H1 (cell line): ENCODE data around the gene EFR3B. TPM values are rescaled to one million over a fixed set of nuclear protein-coding genes. Genes with fewer than 3 reads are reported as not detected.

Experiments
- CTCF ChIA-PET: fragments of 300-600 bp; sonication (Branson Sonifier 250); formaldehyde crosslinking; loops from one replicate; lab custom pipeline; 2021; ENCODE audit not compliant: partially characterized antibody; lab: Charles Lee
- POLR2A ChIA-PET: fragments of 300-600 bp; sonication (Branson Sonifier 250); formaldehyde crosslinking; loops from one replicate; lab custom pipeline; 2021; ENCODE audit warnings: inconsistent platforms; ENCODE audit not compliant: partially characterized antibody; lab: Charles Lee
- DNase-seq, 2 experiments: peaks; one replicate each; pipeline versions ENCODE4 v3.0.0 to v3.0.0-alpha.2; 2010 to 2022; ENCODE audit warnings: low spot score in 2 of 2, low read depth in 1 of 2, mixed read lengths in 1 of 2
- FAIRE-seq: peaks from 2 replicates; lab custom pipeline; 2011; peaks lifted over from hg19 to GRCh38; lab: Jason Lieb, UNC
- H2AFZ ChIP-seq: 2 replicates; pipeline ENCODE4 v1.8.1; 2012; ENCODE audit warnings: low read length, inconsistent platforms
- H2AK5ac ChIP-seq: 2 replicates; pipeline ENCODE4 v1.6.1; 2013; ENCODE audit warnings: low read depth, low read length
- H2BK120ac ChIP-seq: replicated peaks from 2 replicates; pipeline ENCODE3; 2013; ENCODE audit warnings: low read depth, low read length, inconsistent platforms
- H2BK12ac ChIP-seq: 2 replicates; pipeline ENCODE4 v1.6.1; 2013; ENCODE audit warnings: low read depth, low read length
- H2BK15ac ChIP-seq: 2 replicates; pipeline ENCODE4 v1.6.1; 2013; ENCODE audit warnings: low read length
- H2BK20ac ChIP-seq: 2 replicates; pipeline ENCODE4 v1.6.1; 2013; ENCODE audit warnings: low read length
- H2BK5ac ChIP-seq: 2 replicates; pipeline ENCODE4 v1.6.1; 2013; ENCODE audit warnings: low read depth, low read length
- H3K14ac ChIP-seq: 2 replicates; pipeline ENCODE4 v1.6.1; 2013; ENCODE audit warnings: inconsistent platforms; ENCODE audit not compliant: insufficient read length
- H3K18ac ChIP-seq: 2 replicates; pipeline ENCODE4 v1.6.1; 2013; ENCODE audit warnings: low read length; ENCODE audit errors: extremely low read depth
- H3K23ac ChIP-seq: 2 replicates; pipeline ENCODE4 v1.6.1; 2013; ENCODE audit warnings: inconsistent platforms; ENCODE audit not compliant: insufficient read length
- H3K23me2 ChIP-seq: 2 replicates; pipeline ENCODE4 v1.6.1; 2013; ENCODE audit warnings: low read depth, low read length
- H3K27ac ChIP-seq: 2 replicates; pipeline ENCODE4 v1.6.1; 2011; ENCODE audit warnings: low read depth, low read length, inconsistent platforms
- H3K27me3 ChIP-seq, 4 experiments: replicated peaks in 1 of 4; 1 replicate in 1 of 4; 2 replicates in 3 of 4; pipeline versions ENCODE4 v1.6.1 to v1.8.1; 2011 to 2013; ENCODE audit warnings: low read length in 3 of 4, mild to moderate bottlenecking in 3 of 4, inconsistent platforms in 2 of 4, mixed read lengths in 2 of 4, moderate library complexity in 1 of 4; ENCODE audit not compliant: control insufficient read depth in 3 of 4, insufficient read depth in 3 of 4; ENCODE audit errors: extremely low read depth in 1 of 4
- H3K36me3 ChIP-seq, 4 experiments: 2 replicates each; pipeline versions ENCODE4 v1.6.1 to v1.8.1; 2011 to 2013; ENCODE audit warnings: mild to moderate bottlenecking in 4 of 4, low read length in 3 of 4, moderate library complexity in 2 of 4, control low read depth in 1 of 4, inconsistent platforms in 1 of 4; ENCODE audit not compliant: insufficient read depth in 4 of 4, control insufficient read depth in 2 of 4
- H3K4ac ChIP-seq: replicated peaks from 2 replicates; pipeline ENCODE3; 2013; ENCODE audit warnings: low read length, low read depth, mixed read lengths, inconsistent platforms; ENCODE audit not compliant: insufficient read length
- H3K4me1 ChIP-seq, 4 experiments: replicated peaks in 1 of 4; 1 replicate in 1 of 4; 2 replicates in 3 of 4; pipeline versions ENCODE4 v1.6.1 to v1.8.1; 2011 to 2013; ENCODE audit warnings: low read length in 3 of 4, inconsistent platforms in 2 of 4, mixed read lengths in 1 of 4; ENCODE audit not compliant: insufficient read depth in 4 of 4, control insufficient read depth in 3 of 4
- H3K4me2 ChIP-seq, 2 experiments: 2 replicates each; pipeline versions ENCODE4 v1.6.1 to v1.8.1; 2011 to 2013; ENCODE audit warnings: low read depth in 2 of 2, low read length in 2 of 2, control low read depth in 1 of 2, inconsistent platforms in 1 of 2, mild to moderate bottlenecking in 1 of 2; ENCODE audit not compliant: insufficient read depth in 1 of 2
- H3K4me3 ChIP-seq, 4 experiments: fragments of 200-600, 300-600 bp in 1 of 4; sonication (generic), shearing (Covaris generic), sonication (Bioruptor Twin) in 1 of 4; 2 replicates each; pipeline versions ENCODE4 v1.5.1 to v1.8.1; 2011 to 2016; ENCODE audit warnings: low read length in 4 of 4, low read depth in 3 of 4, control low read depth in 2 of 4, inconsistent platforms in 2 of 4, mild to moderate bottlenecking in 2 of 4, mixed read lengths in 1 of 4, moderate library complexity in 1 of 4; ENCODE audit not compliant: insufficient read depth in 2 of 4; ENCODE audit errors: extremely low read depth in 1 of 4
- H3K56ac ChIP-seq: replicated peaks from 2 replicates; pipeline ENCODE3; 2013; ENCODE audit warnings: low read depth, mild to moderate bottlenecking, mixed read lengths, low read length, inconsistent platforms; ENCODE audit not compliant: insufficient read length
- H3K79me1 ChIP-seq: 2 replicates; pipeline ENCODE4 v1.6.1; 2013; ENCODE audit warnings: low read depth, low read length, control low read depth
- H3K79me2 ChIP-seq, 2 experiments: 2 replicates each; pipeline versions ENCODE4 v1.6.1 to v1.8.1; 2012 to 2013; ENCODE audit warnings: low read length in 2 of 2, mild to moderate bottlenecking in 2 of 2, inconsistent platforms in 1 of 2; ENCODE audit not compliant: insufficient read depth in 2 of 2, control insufficient read depth in 1 of 2
- H3K9ac ChIP-seq, 4 experiments: replicated peaks in 1 of 4; 1 replicate in 1 of 4; 2 replicates in 3 of 4; pipeline versions ENCODE4 v1.6.1 to v1.8.1; 2011 to 2013; ENCODE audit warnings: low read depth in 3 of 4, low read length in 3 of 4, control low read depth in 2 of 4, mild to moderate bottlenecking in 2 of 4, moderate library complexity in 2 of 4, inconsistent platforms in 1 of 4; ENCODE audit errors: extremely low read depth in 1 of 4
- H3K9me3 ChIP-seq, 2 experiments: 2 replicates each; pipeline versions ENCODE4 v1.6.1 to v1.8.1; 2012 to 2013; ENCODE audit warnings: mild to moderate bottlenecking in 2 of 2, moderate library complexity in 2 of 2, control low read depth in 1 of 2, inconsistent platforms in 1 of 2, low read depth in 1 of 2, low read length in 1 of 2, mixed read lengths in 1 of 2; ENCODE audit not compliant: insufficient read depth in 2 of 2
- H4K20me1 ChIP-seq, 2 experiments: replicated peaks in 1 of 2; 2 replicates each; pipeline versions ENCODE3 to v1.8.1; 2011 to 2013; ENCODE audit warnings: inconsistent platforms in 2 of 2, low read length in 2 of 2, mild to moderate bottlenecking in 1 of 2; ENCODE audit not compliant: insufficient read depth in 2 of 2, control insufficient read depth in 1 of 2
- H4K5ac ChIP-seq: 2 replicates; pipeline ENCODE4 v1.6.1; 2013; ENCODE audit warnings: low read length, low read depth, mixed read lengths, inconsistent platforms; ENCODE audit not compliant: insufficient read length
- H4K8ac ChIP-seq: 2 replicates; pipeline ENCODE4 v1.8.0; 2013; ENCODE audit warnings: mild to moderate bottlenecking, moderate library complexity, low read length, inconsistent platforms; ENCODE audit not compliant: insufficient read depth; ENCODE audit errors: extremely low read depth
- H4K91ac ChIP-seq: replicated peaks from 2 replicates; pipeline ENCODE3; 2013; ENCODE audit warnings: low read length, mixed read lengths, inconsistent platforms; ENCODE audit not compliant: insufficient read length
- ASH2L ChIP-seq: fragments of 200-600, 300-600 bp; sonication (generic); IDR thresholded peaks from one replicate; pipeline ENCODE4 v1.7.1; 2017; ENCODE audit warnings: low read length
- CBX8 ChIP-seq: fragments of 300-800, 300-1000 bp; sonication (generic); IDR thresholded peaks from 2 replicates; pipeline ENCODE4 v1.7.1; 2016; ENCODE audit warnings: low read depth, low read length, borderline replicate concordance
- CHD2 ChIP-seq: IDR thresholded peaks from 2 replicates; pipeline ENCODE4 v1.6.1; 2012; ENCODE audit warnings: low read length, improper control_type of control experiment
- GABPA ChIP-seq: IDR thresholded peaks from 2 replicates; pipeline ENCODE4 v1.6.1; 2011; ENCODE audit warnings: mild to moderate bottlenecking, low read length, moderate library complexity, borderline replicate concordance; ENCODE audit not compliant: insufficient read depth
- GTF2F1 ChIP-seq: IDR thresholded peaks from 2 replicates; pipeline ENCODE4 v1.6.1; 2012; ENCODE audit warnings: low read depth, low read length, improper control_type of control experiment, borderline replicate concordance
- JUND ChIP-seq: IDR thresholded peaks from 2 replicates; pipeline ENCODE4 v1.6.1; 2011; ENCODE audit warnings: mild to moderate bottlenecking, improper control_type of control experiment, low read length
- SIN3A ChIP-seq, 2 experiments: IDR thresholded peaks in 1 of 2; conservative IDR thresholded peaks in 1 of 2; 2 replicates each; pipeline ENCODE4 v1.6.1; 2011 to 2012; ENCODE audit warnings: low read length in 2 of 2, improper control_type of control experiment in 1 of 2, low read depth in 1 of 2, mild to moderate bottlenecking in 1 of 2
- TAF1 ChIP-seq: IDR thresholded peaks from 2 replicates; pipeline ENCODE4 v1.6.1; 2011; ENCODE audit warnings: mild to moderate bottlenecking, low read depth, low read length
- YY1 ChIP-seq: IDR thresholded peaks from 2 replicates; pipeline ENCODE4 v1.6.1; 2011; ENCODE audit warnings: low read depth, mild to moderate bottlenecking, low read length
- WGBS, 2 experiments: shearing (Covaris generic) in 1 of 2; methylation state at CpG; one replicate each; pipeline versions ENCODE4 v1.1.6 to v1.1.7; 2013 to 2015; ENCODE audit warnings: low lambda C conversion rate in 2 of 2, mixed read lengths in 2 of 2, inconsistent platforms in 1 of 2, low coverage in 1 of 2, missing lambda C conversion rate in 1 of 2; ENCODE audit not compliant: insufficient replicate concordance in 2 of 2, insufficient coverage in 1 of 2, insufficient read length in 1 of 2; ENCODE audit errors: extremely low coverage in 1 of 2, missing lambda C conversion rate in 1 of 2; 5-methylcytosine and 5-hydroxymethylcytosine counted together
- polyA plus RNA-seq, 7 experiments: library from polyadenylated mRNA; depleted of rRNA in 3 of 7; stranded (reverse) in 5 of 7; unstranded in 2 of 7; fragments of >200 nt in 5 of 7; fragments of 200-250 nt in 2 of 7; gene quantifications; 1 replicate in 5 of 7; 2 replicates in 1 of 7; 4 replicates in 1 of 7; pipeline versions ENCODE4 v1.2.1 to v1.2.3, GENCODE V29; 2011 to 2013; ENCODE audit warnings: missing spikeins in 2 of 7, mixed read lengths in 2 of 7
- total RNA-seq: library from RNA; stranded (reverse); fragmentation: NEBNext Ultra II Directional; extraction: Animal tissue kit (Norgen Biotek cat#: 25700); gene quantifications from 2 replicates; pipeline ENCODE4 v1.2.1, GENCODE V29; 2021
- TF ChIP-seq, protein P1 (sequence below): IDR thresholded peaks from 2 replicates; pipeline ENCODE4 v1.6.1; 2011; ENCODE audit warnings: low read length, improper control_type of control experiment

Gene EFR3B
- total and polyA plus RNA-seq, 2 of the 8 experiments (the other 6 are each of a cell fraction or from before 2014, with no cell fraction given), result 3.4 to 9.6 TPM

DNA sequence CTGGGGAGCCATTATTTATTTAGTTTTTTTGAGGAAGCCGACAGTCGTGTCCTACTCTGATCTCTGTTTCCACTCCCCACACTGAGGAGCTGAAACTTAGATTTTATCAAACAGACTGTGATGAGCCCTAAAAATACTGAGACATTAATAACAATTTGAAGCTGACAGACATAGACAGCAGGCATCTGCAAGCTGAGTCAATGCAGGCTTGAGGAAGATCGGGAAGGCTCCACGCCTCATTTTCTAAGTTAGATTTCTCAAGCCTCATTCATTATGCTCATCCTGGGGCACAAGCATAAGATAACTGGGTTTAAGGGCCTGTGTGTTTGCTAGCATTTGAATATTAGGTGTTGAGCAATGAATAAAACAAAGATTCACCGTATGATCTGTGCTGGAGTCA lies 26.3 kb downstream of the EFR3B start:
- H3K9ac ChIP-seq, result no peak overlapping the region
- H3K27ac ChIP-seq, result no peak overlapping the region
- no peak overlapping the region for H2BK12ac ChIP-seq
- H3K18ac ChIP-seq, result no peak overlapping the region
- no peaks in the 10 kb centered on the region for H3K79me2 ChIP-seq
- no peak overlapping the region for H2BK120ac ChIP-seq
- H3K9me3 ChIP-seq, result peaks cover 0 to 4% of the 10 kb centered on the region in 2 experiments; a peak in 1 of 4 replicates
- H3K79me1 ChIP-seq, result no peaks in the 10 kb centered on the region; the same call in 1 of the 2 replicates
- no peaks in the 10 kb centered on the region for H3K23me2 ChIP-seq
- H4K5ac ChIP-seq, result no peak overlapping the region
- TF ChIP-seq JUND (no peak), CBX8 (no peak), GTF2F1 (no peak), YY1 (no peak), ASH2L (no peak), TAF1 (no peak), SIN3A (conservative IDR thresholded peaks at IDR 0.05 in 1 of 2, IDR thresholded peaks at IDR 0.05 in 1 of 2; ENCODE audit: low read depth in 1 of 2, low read length in 2 of 2) (no peak), GABPA (no peak), CHD2 (no peak)
- TF ChIP-seq, protein P1, sequence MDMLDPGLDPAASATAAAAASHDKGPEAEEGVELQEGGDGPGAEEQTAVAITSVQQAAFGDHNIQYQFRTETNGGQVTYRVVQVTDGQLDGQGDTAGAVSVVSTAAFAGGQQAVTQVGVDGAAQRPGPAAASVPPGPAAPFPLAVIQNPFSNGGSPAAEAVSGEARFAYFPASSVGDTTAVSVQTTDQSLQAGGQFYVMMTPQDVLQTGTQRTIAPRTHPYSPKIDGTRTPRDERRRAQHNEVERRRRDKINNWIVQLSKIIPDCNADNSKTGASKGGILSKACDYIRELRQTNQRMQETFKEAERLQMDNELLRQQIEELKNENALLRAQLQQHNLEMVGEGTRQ, result no peak
- H3K27me3 ChIP-seq, result no peaks in the 10 kb centered on the region
- H2AK5ac ChIP-seq, result no peak overlapping the region
- no peak overlapping the region for H4K8ac ChIP-seq
- no peak overlapping the region for H2BK5ac ChIP-seq
- ChIA-PET POLR2A (no interaction called here), CTCF (interaction anchor here (0.9 to 2.2 kb wide), 4 partner anchors 27 to 109 kb away, joined by 3 to 9 read pairs (median 4); partner anchors contain the start of gene EFR3B)
- H3K36me3 ChIP-seq, result no peaks in the 10 kb centered on the region; a peak in 1 of 8 replicates
- H3K4ac ChIP-seq, result no peak overlapping the region
- no peaks in the 10 kb centered on the region; a peak in 1 of 7 replicates for H3K4me1 ChIP-seq
- no peak overlapping the region for H3K56ac ChIP-seq
- FAIRE-seq (no peak), DNase-seq (no peak)
- H3K23ac ChIP-seq, result no peak overlapping the region
- no peak overlapping the region for H3K14ac ChIP-seq
- WGBS, 2 experiments, result 96% methylated on average over 5 of the region's 5 CpGs; no CpG with 5 or more reads in 1 of the 2 experiments
- H4K20me1 ChIP-seq, result peaks cover 0 to 2% of the 10 kb centered on the region in 2 experiments
- H3K4me3 ChIP-seq, result no peak overlapping the region
- no peak overlapping the region for H2AFZ ChIP-seq
- H4K91ac ChIP-seq, result no peak overlapping the region
- H2BK15ac ChIP-seq, result no peak overlapping the region
- H2BK20ac ChIP-seq, result no peak overlapping the region
- no peak overlapping the region for H3K4me2 ChIP-seq
